GM19193 (cell line): Measurements from ENCODE around the gene CCDC85C.

Experiments
- POLR2A ChIP-seq: IDR thresholded peaks from 4 replicates; pipeline ENCODE4 v1.6.1; 2011; ENCODE audit not compliant: insufficient read depth, insufficient read length; ENCODE audit errors: extremely low read depth

The CCDC85C gene

GRCh38 chr14:99510556-99511139, 93.4 kb downstream of the CCDC85C start:
- TF ChIP-seq POLR2A, result no peak

GRCh38 chr14:99509871-99510555, 94.0 kb downstream of the CCDC85C start:
- no peak for TF ChIP-seq POLR2A

GRCh38 chr14:99508896-99509629, 94.9 kb downstream of the CCDC85C start:
- TF ChIP-seq POLR2A, result no peak

- TF ChIP-seq POLR2A, result no peak
These were observed 96.0 kb downstream of the CCDC85C start for GRCh38 chr14:99507860-99508640.

- no peak for TF ChIP-seq POLR2A
These were observed 97.7 kb downstream of the CCDC85C start for GRCh38 chr14:99506276-99506675.

GRCh38 chr14:99505089-99505488, 98.9 kb downstream of the CCDC85C start:
- TF ChIP-seq POLR2A, result no peak

GRCh38 chr14:99503848-99504453, 100.1 kb downstream of the CCDC85C start:
- TF ChIP-seq POLR2A, result no peak

GRCh38 chr14:99502989-99503421, 101.0 kb downstream of the CCDC85C start:
- TF ChIP-seq POLR2A, result no peak

GRCh38 chr14:99497894-99498293, 106.1 kb downstream of the CCDC85C start:
- no peak for TF ChIP-seq POLR2A

- TF ChIP-seq POLR2A, result no peak
These were observed 106.7 kb downstream of the CCDC85C start for GRCh38 chr14:99497341-99497740.

- no peak for TF ChIP-seq POLR2A
These were observed 119.9 kb downstream of the CCDC85C start for GRCh38 chr14:99484106-99484505.

- TF ChIP-seq POLR2A, result no peak
These were observed 122.3 kb downstream of the CCDC85C start for GRCh38 chr14:99481745-99482099.

GRCh38 chr14:99480917-99481744, 122.9 kb downstream of the CCDC85C start, which contains the start of gene CCNK:
Gene CCNK, plus strand, starts transcription at chr14:99481409. Its CDS starts 11,269 bp downstream, at chr14:99492678.
- peak; percentile 90 for TF ChIP-seq POLR2A

GRCh38 chr14:99479906-99480869, 123.8 kb downstream of the CCDC85C start, which contains the start of gene SETD3:
Gene SETD3, minus strand, starts transcription at chr14:99480859. Its CDS starts 15,054 bp downstream, at chr14:99465805.
- peak; percentile 37 for TF ChIP-seq POLR2A
